Measurements from ENCODE around the gene RPS28. TPM values are rescaled to one million over a fixed set of nuclear protein-coding genes. Genes with fewer than 3 reads are reported as not detected.
"Not testable (repeated sequence)": the region's sequence is repeated elsewhere in the genome, so short reads cannot be mapped to it uniquely, and the experiment has no call there.

Gene RPS28
- polyA plus RNA-seq, 1 donor: 697 TPM

- no peak for DNase-seq (ENCODE audit: low read depth)
Measured at GRCh38 chr19:8320564-8321066, 681 bp upstream of the RPS28 start.

- no peak for DNase-seq (ENCODE audit: low read depth)
Measured at GRCh38 chr19:8321986-8322637, 816 bp downstream of the RPS28 start.

- no peak for DNase-seq (ENCODE audit: low read depth)
Measured at GRCh38 chr19:8322638-8322997, 1.3 kb downstream of the RPS28 start.

- DNase-seq (ENCODE audit: low read depth): no peak
Measured at GRCh38 chr19:8323781-8324185, 2.5 kb downstream of the RPS28 start.

- DNase-seq (ENCODE audit: low read depth): no peak
Measured at GRCh38 chr19:8324186-8325050, 3.1 kb downstream of the RPS28 start.

- no peak for DNase-seq (ENCODE audit: low read depth)
Measured at GRCh38 chr19:8325454-8325853, 4.2 kb downstream of the RPS28 start.

- DNase-seq (ENCODE audit: low read depth): no peak
Measured at GRCh38 chr19:8329996-8330395, 8.7 kb downstream of the RPS28 start.

- DNase-seq (ENCODE audit: low read depth): no peak
Measured at GRCh38 chr19:8331263-8331845, 10.1 kb downstream of the RPS28 start.

GRCh38 chr19:8332976-8333766 lies 11.9 kb downstream of the RPS28 start:
- no peak for DNase-seq (ENCODE audit: low read depth)

- DNase-seq (ENCODE audit: low read depth): no peak
Measured at GRCh38 chr19:8333767-8334457, 12.6 kb downstream of the RPS28 start.

- peak; percentile 29 for DNase-seq (ENCODE audit: low read depth)
Measured at GRCh38 chr19:8334458-8335342, 13.4 kb downstream of the RPS28 start.

GRCh38 chr19:8335343-8336071 lies 14.2 kb downstream of the RPS28 start:
- DNase-seq (ENCODE audit: low read depth): no peak

- DNase-seq (ENCODE audit: low read depth): no peak
Measured at GRCh38 chr19:8336072-8336569, 14.8 kb downstream of the RPS28 start.

GRCh38 chr19:8336660-8337059 lies 15.4 kb downstream of the RPS28 start:
- DNase-seq (ENCODE audit: low read depth): no peak

GRCh38 chr19:8337728-8338127 lies 16.4 kb downstream of the RPS28 start:
- DNase-seq (ENCODE audit: low read depth): no peak

- no peak for DNase-seq (ENCODE audit: low read depth)
Measured at GRCh38 chr19:8338835-8339234, 17.5 kb downstream of the RPS28 start.

GRCh38 chr19:8340341-8341096 lies 19.2 kb downstream of the RPS28 start:
- no peak for DNase-seq (ENCODE audit: low read depth)

GRCh38 chr19:8341504-8341903 lies 20.2 kb downstream of the RPS28 start:
- not testable (repeated sequence) for DNase-seq (ENCODE audit: low read depth)

- DNase-seq (ENCODE audit: low read depth): no peak
Measured at GRCh38 chr19:8342316-8342683, 21.0 kb downstream of the RPS28 start.

All from forelimb muscle (tissue), 1 donor.